Measurements from ENCODE around the gene ASTN1. TPM values are rescaled to one million over a fixed set of nuclear protein-coding genes. Genes with fewer than 3 reads are reported as not detected.

The ASTN1 gene
- total RNA-seq, 1 donor from 2014 or later = not detected

- Mint-ChIP-seq H3K36me3 (ENCODE audit: low read depth) (no peaks in the 10 kb centered on the region), H3K27ac (no peak overlapping the region), H3K4me1 (ENCODE audit: low read depth) (no peaks in the 10 kb centered on the region), H3K4me3 (ENCODE audit: low read depth) (no peak overlapping the region), H3K9me3 (no peaks in the 10 kb centered on the region), H3K27me3 (ENCODE audit: low read depth) (no peaks in the 10 kb centered on the region)
- no peak for DNase-seq (ENCODE audit: low spot score)
- intact Hi-C loops (cut with micrococcal nuclease) = no loop called here
Measured at GRCh38 chr1:176816232-176816631, 348.3 kb downstream of the ASTN1 start.

GRCh38 chr1:176815621-176816020 lies 348.9 kb downstream of the ASTN1 start:
- no peaks in the 10 kb centered on the region for H3K36me3 Mint-ChIP-seq (ENCODE audit: low read depth)
- no peak overlapping the region for H3K4me3 Mint-ChIP-seq (ENCODE audit: low read depth)
- H3K9me3 Mint-ChIP-seq = no peaks in the 10 kb centered on the region
- H3K4me1 Mint-ChIP-seq (ENCODE audit: low read depth) = no peaks in the 10 kb centered on the region
- no peaks in the 10 kb centered on the region for H3K27me3 Mint-ChIP-seq (ENCODE audit: low read depth)
- intact Hi-C loops (cut with micrococcal nuclease) = no loop called here
- no peak overlapping the region for H3K27ac Mint-ChIP-seq
- DNase-seq (ENCODE audit: low spot score) = no peak

GRCh38 chr1:176811511-176812288 lies 352.8 kb downstream of the ASTN1 start:
- intact Hi-C loops (cut with micrococcal nuclease) = no loop called here
- Mint-ChIP-seq H3K4me1 (ENCODE audit: low read depth) (no peaks in the 10 kb centered on the region), H3K27me3 (ENCODE audit: low read depth) (no peaks in the 10 kb centered on the region), H3K4me3 (ENCODE audit: low read depth) (no peak overlapping the region), H3K27ac (no peak overlapping the region), H3K36me3 (ENCODE audit: low read depth) (no peaks in the 10 kb centered on the region), H3K9me3 (no peaks in the 10 kb centered on the region)
- no peak for DNase-seq (ENCODE audit: low spot score)

GRCh38 chr1:176809292-176809691 lies 355.2 kb downstream of the ASTN1 start:
- DNase-seq (ENCODE audit: low spot score) = no peak
- intact Hi-C loops (cut with micrococcal nuclease) = no loop called here
- Mint-ChIP-seq H3K9me3 (no peaks in the 10 kb centered on the region), H3K27me3 (ENCODE audit: low read depth) (no peaks in the 10 kb centered on the region), H3K27ac (no peak overlapping the region), H3K4me1 (ENCODE audit: low read depth) (no peaks in the 10 kb centered on the region), H3K36me3 (ENCODE audit: low read depth) (no peaks in the 10 kb centered on the region), H3K4me3 (ENCODE audit: low read depth) (no peak overlapping the region)

Other genes starting within 250 kb of the ASTN1 start
- gene BRINP2, start 6.2 kb upstream of the ASTN1 start, total RNA-seq = not detected in 2 replicates